Stimulated activated CD8-positive, alpha-beta memory T cell treated with anti-CD3 and anti-CD28 coated beads, Interleukin-12 subunit alpha, Interleukin-12 subunit beta, amount 100 ng/mL, for 24 hours (primary cell): ENCODE data around the gene LMCD1.

ENCODE experiments used
- DNase-seq: peaks from one replicate; pipeline ENCODE4 v3.0.0-alpha.2; 2020; ENCODE audit errors: extremely low read depth

Gene LMCD1

GRCh38 chr3:8619548-8619947 is 117.9 kb downstream of the LMCD1 start:
- DNase-seq: no peak

- no peak for DNase-seq
Observed at GRCh38 chr3:8621141-8621540, 119.5 kb downstream of the LMCD1 start.

DNA sequence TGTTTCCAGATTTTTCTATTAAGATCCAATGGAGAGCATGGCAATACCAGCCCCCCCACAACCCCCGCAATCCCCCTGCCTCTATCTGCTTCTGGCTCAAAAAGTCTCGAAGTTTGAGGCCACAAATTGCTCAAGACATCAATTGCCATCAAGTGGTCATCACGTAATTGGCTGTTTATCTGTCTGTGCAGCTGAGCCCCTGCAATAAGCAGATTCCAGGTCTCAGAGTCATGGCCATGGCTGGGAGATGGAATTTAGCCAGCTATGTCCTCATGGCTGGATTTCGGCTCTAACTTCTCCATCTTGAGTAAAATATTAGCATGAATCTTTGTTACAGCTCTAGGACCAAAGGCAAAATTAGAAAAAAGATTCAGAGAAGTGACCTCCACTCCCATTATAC is 120.2 kb downstream of the LMCD1 start:
- DNase-seq: no peak

DNA sequence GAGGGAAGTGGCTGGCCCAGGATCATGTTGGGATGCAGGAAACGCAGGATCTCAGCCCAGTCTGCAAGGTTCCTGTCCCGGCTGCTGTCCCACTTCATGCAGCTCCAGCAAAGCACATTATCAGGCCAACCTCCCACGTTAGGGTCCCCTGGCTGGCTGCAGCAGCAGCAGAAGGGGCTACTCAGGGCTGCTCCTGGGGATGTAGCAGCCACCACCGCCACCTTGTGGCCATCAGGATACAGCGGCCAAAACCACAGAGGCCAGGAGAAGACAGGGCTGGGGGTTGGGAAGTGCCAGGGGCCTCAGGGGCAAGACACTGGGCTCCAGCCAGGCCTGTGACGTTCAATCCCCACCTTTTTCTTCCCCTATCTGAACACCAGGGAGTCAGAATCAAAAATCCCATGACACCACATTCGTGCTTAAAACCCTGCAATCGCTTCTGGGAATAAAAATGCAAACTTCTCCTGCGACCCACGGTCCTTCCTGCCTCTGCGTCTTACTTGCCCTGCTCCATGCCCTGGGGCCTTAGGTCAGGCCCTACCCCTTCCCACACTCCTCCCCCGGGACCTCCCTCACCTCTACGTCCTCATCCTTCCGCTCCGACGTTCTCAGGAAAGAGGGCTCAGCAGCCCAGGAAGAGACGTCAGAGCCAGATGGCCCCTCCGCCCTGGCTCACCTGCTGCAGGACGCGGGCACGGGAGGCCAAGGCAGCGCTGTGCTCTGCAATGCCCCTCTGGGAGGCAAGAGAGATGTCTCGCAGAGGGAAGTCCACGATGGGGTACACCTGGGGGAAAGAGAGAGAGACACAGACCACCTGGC is 121.5 kb downstream of the LMCD1 start:
- DNase-seq: no peak

DNA sequence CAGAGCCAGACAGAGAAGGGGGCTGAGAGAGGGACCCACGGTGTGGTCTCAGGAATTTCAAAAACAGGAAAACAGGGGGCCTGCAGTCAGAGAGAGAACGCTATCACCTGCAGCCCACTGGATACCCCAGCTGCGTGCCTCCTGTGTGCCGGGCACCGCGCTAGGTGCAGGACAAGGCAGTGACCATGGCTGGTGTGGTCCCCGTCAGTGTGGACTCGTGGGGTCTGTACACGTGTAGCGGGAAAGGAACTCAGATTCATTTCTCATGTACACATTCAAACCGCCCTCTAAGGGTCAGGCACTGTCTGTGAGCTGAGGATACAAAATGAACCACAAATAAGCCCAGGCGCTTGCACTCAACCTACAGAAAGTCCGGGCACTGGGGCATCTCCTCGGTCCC is 122.1 kb downstream of the LMCD1 start:
- DNase-seq: no peak
